ENCODE results near the gene TRIM46. TPM values are rescaled to one million over a fixed set of nuclear protein-coding genes. Genes with fewer than 3 reads are reported as not detected.
"Not testable (repeated sequence)": the region's sequence is repeated elsewhere in the genome, so short reads cannot be mapped to it uniquely, and the experiment has no call there.

The TRIM46 gene
- total and polyA plus RNA-seq, 2 of the 13 experiments (the other 11 are each of a cell fraction or from before 2014, with no cell fraction given), result 0.04 to 0.09 TPM

GRCh38 chr1:155168105-155168445 is 5.6 kb upstream of the TRIM46 start:
- peak; percentile 50; the same call in 1 of the 2 replicates for TF ChIP-seq SRF (IDR thresholded peaks at IDR 0.05; ENCODE audit: low read depth, low read length)
- TF ChIP-seq ZNF878 (CRISPR knock-in tag; IDR thresholded peaks at IDR 0.05), result 0 out of 2 replicates have a peak, but pooled peaks have one; percentile 24
- 0 out of 2 replicates have a peak, but pooled peaks have one; percentile 0 for TF ChIP-seq ZNF335 (CRISPR knock-in tag; IDR thresholded peaks at IDR 0.05)
- TF ChIP-seq ZNF501 (CRISPR knock-in tag; IDR thresholded peaks at IDR 0.05), result 0 out of 2 replicates have a peak, but pooled peaks have one; percentile 12
- H3K27ac ChIP-seq (ENCODE audit: extremely low read length, insufficient read depth, low read length); DNase-seq (ENCODE audit: low spot score); H3K9ac ChIP-seq (ENCODE audit: insufficient read depth, low read depth, low read length); H2AFZ ChIP-seq (ENCODE audit: low read length); ATAC-seq; H3K27me3 ChIP-seq (ENCODE audit: control insufficient read depth in 1 of 2, insufficient read depth in 2 of 2, low read length in 2 of 2); BruUV-seq (replicated peaks); FAIRE-seq; H4K20me1 ChIP-seq (ENCODE audit: insufficient read depth, low read length); intact Hi-C loops (cut with micrococcal nuclease; ENCODE audit: unreplicated experiment); H3K9me3 ChIP-seq (ENCODE audit: low read length): not testable (repeated sequence)
- H3K4me2 ChIP-seq (ENCODE audit: low read depth, low read length), result peak overlapping the region; percentile 100; the same call in 1 of the 2 replicates
- peaks cover 10% of the 10 kb centered on the region for H3K79me2 ChIP-seq (ENCODE audit: insufficient read depth, low read length)
- ChIA-PET POLR2A (interaction anchor here (1.1 to 5.9 kb wide), 4 partner anchors 37 to 78 kb away, joined by 5 to 56 read pairs (median 16); partner anchors contain the start of gene EFNA1), CTCF (ENCODE audit: low intra/inter-chr PET ratio, low total read pairs) (interaction anchor here (0.6 to 5.3 kb wide), 10 partner anchors 24 to 106 kb away, joined by 3 to 165 read pairs (median 5); partner anchors contain the start of genes EFNA1 and SLC50A1)
- peaks cover 0 to 12% of the 10 kb centered on the region in 2 experiments; a peak in 2 of 5 replicates for H3K36me3 ChIP-seq (replicated peaks in 1 of 2; ENCODE audit: control insufficient read depth in 1 of 2, insufficient read depth in 2 of 2, low read length in 2 of 2)
- peaks cover 36% of the 10 kb centered on the region for H3K4me1 ChIP-seq (ENCODE audit: insufficient read depth, low read length)
- WGBS (ENCODE audit: low lambda C conversion rate), result 39% methylated on average over 4 of the region's 4 CpGs
- in situ Hi-C loops (cut with HindIII; ENCODE audit: extremely low pct_ligation_motif_present, low pct_unique_long_range_greater_than_20kb), result loop anchor here (5.0 kb wide), 1 partner anchor 76 kb away; no protein-coding TSS in a partner anchor
- peak overlapping the region in 1 of 3 experiments; percentile 75; a peak in 1 of 6 replicates for H3K4me3 ChIP-seq (replicated peaks in 1 of 3; ENCODE audit: insufficient read depth in 1 of 3, low read depth in 2 of 3, low read length in 3 of 3)

DNA sequence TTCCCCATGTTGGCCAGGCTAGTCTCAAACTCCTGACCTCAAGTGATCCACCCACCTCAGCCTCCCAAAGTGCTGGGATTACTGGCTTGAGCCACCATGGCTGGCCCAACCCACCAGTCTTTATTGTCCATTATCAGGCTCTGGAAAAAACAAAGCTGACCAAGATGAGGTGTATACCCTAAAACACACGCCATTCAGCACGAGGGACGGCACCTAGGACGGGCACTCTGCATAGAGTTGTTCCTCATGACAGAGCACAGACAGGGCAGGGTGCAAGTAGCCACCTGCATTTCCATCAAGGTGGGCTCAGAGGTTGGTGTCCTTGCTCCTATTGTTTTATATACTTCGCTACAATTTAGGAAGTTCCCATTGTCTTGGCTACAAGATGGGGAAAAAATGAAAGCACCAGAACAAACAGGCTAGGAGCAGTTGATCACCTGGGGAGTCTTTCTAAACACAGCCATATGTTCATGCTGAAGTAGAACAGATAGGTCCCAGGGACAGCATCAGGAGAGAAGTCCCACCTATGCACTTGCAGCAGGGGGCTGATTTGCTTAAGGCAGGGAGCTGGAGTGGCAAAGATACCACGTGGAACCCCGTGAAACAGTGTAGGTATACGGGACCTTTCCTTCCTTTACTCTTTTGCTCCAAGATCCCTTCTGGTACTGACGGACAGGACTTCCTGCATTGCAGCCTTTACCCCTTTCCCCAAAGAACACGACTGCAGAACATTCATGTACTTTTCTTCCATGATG is 5.0 kb upstream of the TRIM46 start:
- ATAC-seq (no peak), FAIRE-seq (no peak), DNase-seq (ENCODE audit: low spot score) (no peak)
- no peak overlapping the region for H3K4me2 ChIP-seq (ENCODE audit: low read depth, low read length)
- POLR2A ChIA-PET, result interaction anchor here (0.6 to 5.9 kb wide), 4 partner anchors 37 to 80 kb away, joined by 3 to 56 read pairs (median 16); partner anchors contain the start of gene EFNA1
- H3K9ac ChIP-seq (ENCODE audit: insufficient read depth, low read depth, low read length), result no peak overlapping the region
- 0 out of 2 replicates have a peak, but pooled peaks have one; percentile 6 for TF ChIP-seq ZNF572 (CRISPR knock-in tag; IDR thresholded peaks at IDR 0.05)
- TF ChIP-seq EHMT2 (IDR thresholded peaks at IDR 0.05; ENCODE audit: borderline replicate concordance, low read depth, low read length), result no peak
- in situ Hi-C loops (cut with HindIII; ENCODE audit: extremely low pct_ligation_motif_present, low pct_unique_long_range_greater_than_20kb) (loop anchor here (5.0 kb wide), 1 partner anchor 76 kb away; no protein-coding TSS in a partner anchor), intact Hi-C loops (cut with micrococcal nuclease; ENCODE audit: unreplicated experiment) (no loop called here)
- peaks cover 10% of the 10 kb centered on the region for H3K79me2 ChIP-seq (ENCODE audit: insufficient read depth, low read length)
- 95% methylated on average over 10 of the region's 10 CpGs for WGBS (ENCODE audit: low lambda C conversion rate)
- 0 out of 5 replicates have a peak, but pooled peaks cover 0 to 8% of the 10 kb centered on the region in 2 experiments for H3K27me3 ChIP-seq (ENCODE audit: control insufficient read depth in 1 of 2, insufficient read depth in 2 of 2, low read length in 2 of 2)
- H2AFZ ChIP-seq (ENCODE audit: low read length), result no peak overlapping the region
- peaks cover 40% of the 10 kb centered on the region for H3K4me1 ChIP-seq (ENCODE audit: insufficient read depth, low read length)
- BruUV-seq (replicated peaks), result no TSS peak
- CTCF ChIA-PET (ENCODE audit: low intra/inter-chr PET ratio, low total read pairs), result interaction anchor here (0.7 to 5.3 kb wide), 9 partner anchors 33 to 106 kb away, joined by 3 to 165 read pairs (median 6); partner anchors contain the start of genes EFNA1 and SLC50A1
- peaks cover 0 to 12% of the 10 kb centered on the region in 2 experiments; a peak in 2 of 5 replicates for H3K36me3 ChIP-seq (replicated peaks in 1 of 2; ENCODE audit: control insufficient read depth in 1 of 2, insufficient read depth in 2 of 2, low read length in 2 of 2)
- H3K9me3 ChIP-seq (ENCODE audit: low read length), result no peaks in the 10 kb centered on the region
- no peak overlapping the region for H3K27ac ChIP-seq (ENCODE audit: extremely low read length, insufficient read depth, low read length)
- no peak overlapping the region for H3K4me3 ChIP-seq (replicated peaks in 1 of 3; ENCODE audit: insufficient read depth in 1 of 3, low read depth in 2 of 3, low read length in 3 of 3)
- no peaks in the 10 kb centered on the region for H4K20me1 ChIP-seq (ENCODE audit: insufficient read depth, low read length)
